Small intestine (tissue), 7 donors: ENCODE results near the gene LYL1. TPM values are rescaled to one million over a fixed set of nuclear protein-coding genes. Genes with fewer than 3 reads are reported as not detected.

Experiments used
- DNase-seq, 2 donors: peaks; one replicate each; pipeline versions ENCODE4 v3.0.0 to v3.0.0-alpha.2; 2013
- FAIRE-seq: peaks from 2 replicates; lab custom pipeline; 2012; peaks lifted over from hg19 to GRCh38; lab: Jason Lieb, UNC
- H3K27ac ChIP-seq, 3 donors: one replicate each; pipeline ENCODE4 v1.5.1; 2013; ENCODE audit warnings: low read length in 2 of 3, mild to moderate bottlenecking in 2 of 3, control low read depth in 1 of 3, inconsistent platforms in 1 of 3, low read depth in 1 of 3, moderate library complexity in 1 of 3
- H3K27me3 ChIP-seq, 3 donors: one replicate each; pipeline ENCODE4 v1.6.1; 2013; ENCODE audit warnings: low read length in 3 of 3, inconsistent platforms in 1 of 3; ENCODE audit not compliant: control insufficient read depth in 3 of 3, insufficient read depth in 3 of 3
- H3K36me3 ChIP-seq, 3 donors: one replicate each; pipeline ENCODE4 v1.6.1; 2013; ENCODE audit warnings: low read length in 3 of 3, inconsistent platforms in 1 of 3, low read depth in 1 of 3, mild to moderate bottlenecking in 1 of 3, moderate library complexity in 1 of 3; ENCODE audit not compliant: control insufficient read depth in 3 of 3, insufficient read depth in 2 of 3
- H3K4me1 ChIP-seq, 3 donors: one replicate each; pipeline ENCODE4 v1.6.1; 2013; ENCODE audit warnings: low read length in 2 of 3, inconsistent platforms in 1 of 3, low read depth in 1 of 3, mild to moderate bottlenecking in 1 of 3, moderate library complexity in 1 of 3; ENCODE audit not compliant: control insufficient read depth in 3 of 3, insufficient read depth in 2 of 3
- H3K4me3 ChIP-seq, 3 donors: one replicate each; pipeline ENCODE4 v1.5.1; 2013; ENCODE audit warnings: low read length in 3 of 3, control low read depth in 1 of 3, inconsistent platforms in 1 of 3, low read depth in 1 of 3, mild to moderate bottlenecking in 1 of 3, moderate library complexity in 1 of 3
- H3K9me3 ChIP-seq, 2 donors: one replicate each; pipeline ENCODE4 v1.6.1; 2013; ENCODE audit warnings: low read depth in 1 of 2, low read length in 1 of 2; ENCODE audit not compliant: control insufficient read depth in 2 of 2, insufficient read depth in 1 of 2
- WGBS, 3 donors: extraction: QIAGEN DNeasy Blood & Tissue Kit; methylation state at CpG; one replicate each; pipeline ENCODE4 v1.1.7; 2013; 5-methylcytosine and 5-hydroxymethylcytosine counted together
- polyA plus RNA-seq, 4 donors: library from polyadenylated mRNA; stranded (reverse) in 3 of 4; unstranded in 1 of 4; fragments of 200-250 nt in 3 of 4; fragments of 120-200 nt in 1 of 4; gene quantifications; one replicate each; pipeline versions ENCODE4 v1.2.1 to v1.2.3, GENCODE V29; 2013
- donor health status: healthy with polysubstance abuse.
- donor health status: control.
- donor health status: control.
- donor health status: Bipolar disorder and iron deficiency.
- donor health status: healthy.

LYL1 gene
- polyA plus RNA-seq, 4 donors: 0.67 to 8.9 (median 2.8) TPM

- H3K4me1 ChIP-seq: peaks cover 2 to 43% (median 14%) of the 10 kb centered on the region in 3 donors
- DNase-seq (peak; percentile 78 to 82), FAIRE-seq (no peak)
- H3K36me3 ChIP-seq: peaks cover 0 to 20% (median 0%) of the 10 kb centered on the region in 3 donors
- peak overlapping the region in 2 of 3 donors; percentile 70 to 91 for H3K27ac ChIP-seq
- H3K27me3 ChIP-seq: peaks cover 0 to 83% (median 2%) of the 10 kb centered on the region in 3 donors
- H3K9me3 ChIP-seq: no peaks in the 10 kb centered on the region
- H3K4me3 ChIP-seq: peak overlapping the region; percentile 9 to 54 (median 20)
- WGBS, 3 donors: 4 to 10% (median 8%) methylated on average over 48 to 77 of the region's 77 CpGs
These were observed 3.3 kb downstream of the LYL1 start for GRCh38 chr19:13099073-13099999.

- Histone ChIP-seq H3K36me3 (peaks cover 0 to 17% (median 0%) of the 10 kb centered on the region in 3 donors), H3K27ac (peak overlapping the region in 1 of 3 donors; percentile 91), H3K27me3 (peaks cover 0 to 88% (median 2%) of the 10 kb centered on the region in 3 donors), H3K9me3 (no peaks in the 10 kb centered on the region), H3K4me1 (peaks cover 2 to 48% (median 14%) of the 10 kb centered on the region in 3 donors), H3K4me3 (peak overlapping the region in 2 of 3 donors; percentile 9 to 54)
- DNase-seq (peak; percentile 57 to 58), FAIRE-seq (no peak)
- 2 to 6% (median 3%) methylated on average over 45 to 58 of the region's 58 CpGs for WGBS, 3 donors
These were observed 4.2 kb downstream of the LYL1 start for GRCh38 chr19:13098277-13099072.

- Histone ChIP-seq H3K4me3 (peak overlapping the region in 2 of 3 donors; percentile 27 to 38), H3K27me3 (peaks cover 0 to 87% (median 2%) of the 10 kb centered on the region in 3 donors), H3K36me3 (peaks cover 0 to 17% (median 0%) of the 10 kb centered on the region in 3 donors), H3K4me1 (peaks cover 2 to 43% (median 14%) of the 10 kb centered on the region in 3 donors), H3K27ac (peak overlapping the region in 1 of 3 donors; percentile 39), H3K9me3 (no peaks in the 10 kb centered on the region)
- FAIRE-seq: no peak
- no peak for DNase-seq
- WGBS, 3 donors: 7 to 12% (median 11%) methylated on average over 41 to 69 of the region's 69 CpGs
These were observed 5.0 kb downstream of the LYL1 start for GRCh38 chr19:13097463-13098258.

GRCh38 chr19:13097033-13097462 is 5.6 kb downstream of the LYL1 start:
- H3K4me3 ChIP-seq: no peak overlapping the region
- FAIRE-seq: no peak
- peaks cover 0 to 14% (median 0%) of the 10 kb centered on the region in 3 donors for H3K36me3 ChIP-seq
- H3K4me1 ChIP-seq: peaks cover 2 to 42% (median 14%) of the 10 kb centered on the region in 3 donors
- peaks cover 0 to 87% (median 2%) of the 10 kb centered on the region in 3 donors for H3K27me3 ChIP-seq
- no peak for DNase-seq
- H3K27ac ChIP-seq: no peak overlapping the region
- 27 to 62% (median 45%) methylated on average over 20 of the region's 20 CpGs for WGBS, 3 donors
- H3K9me3 ChIP-seq: no peaks in the 10 kb centered on the region

GRCh38 chr19:13095934-13096927 is 6.4 kb downstream of the LYL1 start:
- WGBS, 3 donors: 31 to 80% (median 63%) methylated on average over 37 to 44 of the region's 44 CpGs
- Histone ChIP-seq H3K9me3 (no peaks in the 10 kb centered on the region), H3K36me3 (peaks cover 0 to 14% (median 0%) of the 10 kb centered on the region in 3 donors), H3K4me3 (peak overlapping the region in 1 of 3 donors; percentile 22), H3K4me1 (peaks cover 2 to 48% (median 10%) of the 10 kb centered on the region in 3 donors), H3K27me3 (peaks cover 0 to 87% (median 2%) of the 10 kb centered on the region in 3 donors), H3K27ac (peak overlapping the region in 1 of 3 donors; percentile 23)
- no peak for FAIRE-seq
- DNase-seq: peak in 1 of 2 donors; percentile 54

DNA sequence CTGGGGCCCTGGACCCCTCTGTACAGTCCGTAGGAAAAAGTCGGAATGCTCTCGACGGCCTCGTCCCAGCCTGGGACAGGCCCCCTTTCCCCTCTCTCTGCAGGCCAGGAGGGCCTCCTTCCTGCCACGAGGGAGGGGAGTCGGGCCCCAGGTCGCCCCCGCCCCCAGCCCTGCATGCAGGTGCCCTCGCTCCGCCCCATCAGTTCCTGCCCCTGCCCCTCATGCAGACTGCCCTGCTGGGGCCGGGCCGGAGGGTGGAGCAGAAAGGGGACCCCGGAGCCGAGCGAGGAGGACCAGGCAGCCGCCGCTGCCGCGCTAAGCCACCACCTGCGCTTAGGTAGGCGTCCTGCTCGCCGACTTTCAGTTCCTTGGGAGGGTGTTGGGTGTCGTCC is 7.3 kb downstream of the LYL1 start:
- no peaks in the 10 kb centered on the region for H3K9me3 ChIP-seq
- H3K4me3 ChIP-seq: no peak overlapping the region
- peaks cover 0 to 13% (median 0%) of the 10 kb centered on the region in 3 donors for H3K36me3 ChIP-seq
- peaks cover 0 to 79% (median 2%) of the 10 kb centered on the region in 3 donors for H3K27me3 ChIP-seq
- FAIRE-seq (no peak), DNase-seq (no peak)
- peaks cover 2 to 53% (median 10%) of the 10 kb centered on the region in 3 donors for H3K4me1 ChIP-seq
- no peak overlapping the region for H3K27ac ChIP-seq
- 47 to 91% (median 75%) methylated on average over 19 to 25 of the region's 25 CpGs for WGBS, 3 donors
